HepG2 (cell line): ENCODE measurements around the gene STARD13. TPM values are rescaled to one million over a fixed set of nuclear protein-coding genes. Genes with fewer than 3 reads are reported as not detected.
A peak's percentile ranks its signal among the peaks of the same experiment; 100 is the strongest.

Experiments
- BORCS8-MEF2B ChIP-seq: sonication (generic); formaldehyde crosslinking; IDR thresholded peaks from 2 replicates; pipeline ENCODE4 v1.8.0; 2022; ENCODE audit warnings: mild to moderate bottlenecking, missing genetic modification reagents
- GABPA ChIP-seq, 2 experiments: IDR thresholded peaks; 2 replicates each; pipeline ENCODE4 v1.6.1; 2011 to 2016; ENCODE audit warnings: low read depth in 2 of 2, low read length in 1 of 2, missing biosample characterization in 1 of 2, missing genetic modification characterization in 1 of 2
- HMG20A ChIP-seq: IDR thresholded peaks from 2 replicates; pipeline ENCODE4 v1.6.1; 2016; ENCODE audit warnings: borderline replicate concordance
- POLR2G ChIP-seq: fragments of 200-400 bp; formaldehyde crosslinking; IDR thresholded peaks from 2 replicates; pipeline ENCODE4 v1.6.1; 2018; ENCODE audit warnings: mild to moderate bottlenecking, low read depth, low read length, moderate library complexity
- PRMT3 ChIP-seq: sonication (generic); formaldehyde crosslinking; IDR thresholded peaks from 2 replicates; pipeline ENCODE4 v1.8.1; 2022; ENCODE audit warnings: low read depth, mild to moderate bottlenecking, moderate library complexity, missing genetic modification reagents, borderline replicate concordance
- RAD21 ChIP-seq: fragments of 450-650 bp; formaldehyde crosslinking; IDR thresholded peaks from 2 replicates; pipeline ENCODE4 v1.5.0; 2020; ENCODE audit warnings: mild to moderate bottlenecking
- SALL2 ChIP-seq: sonication (generic); formaldehyde crosslinking; IDR thresholded peaks from 2 replicates; pipeline ENCODE4 v1.8.1; 2023; ENCODE audit warnings: mild to moderate bottlenecking, missing genetic modification reagents, inconsistent platforms
- SNRNP70 ChIP-seq: fragments of 200-400 bp; formaldehyde crosslinking; IDR thresholded peaks from 2 replicates; pipeline ENCODE4 v1.6.1; 2017; ENCODE audit warnings: mild to moderate bottlenecking, low read depth, low read length, moderate library complexity
- SOX13 ChIP-seq, 3 experiments: fragments of 450-650 bp in 1 of 3; sonication (generic) in 1 of 3; formaldehyde crosslinking in 1 of 3; IDR thresholded peaks in 2 of 3; conservative IDR thresholded peaks in 1 of 3; 2 replicates each; pipeline versions ENCODE4 v1.5.0 to v1.6.1; 2016 to 2020; ENCODE audit warnings: antibody characterized with exemption in 1 of 3, mild to moderate bottlenecking in 1 of 3, missing compliant biosample characterization in 1 of 3, missing genetic modification reagents in 1 of 3, moderate library complexity in 1 of 3
- ZBTB39 ChIP-seq: sonication (generic); formaldehyde crosslinking; IDR thresholded peaks from 2 replicates; pipeline ENCODE4 v1.5.0; 2020; ENCODE audit warnings: missing genetic modification reagents
- ZBTB49 ChIP-seq: sonication (generic); formaldehyde crosslinking; IDR thresholded peaks from 2 replicates; pipeline ENCODE4 v1.4.0; 2020; ENCODE audit warnings: missing genetic modification reagents, borderline replicate concordance
- ZNF430 ChIP-seq: sonication (generic); formaldehyde crosslinking; IDR thresholded peaks from 2 replicates; pipeline ENCODE4 v1.9.0; 2021; ENCODE audit warnings: mild to moderate bottlenecking, missing genetic modification reagents
- ZNF609 ChIP-seq: sonication (generic); formaldehyde crosslinking; IDR thresholded peaks from 2 replicates; pipeline ENCODE4 v1.4.0; 2020; ENCODE audit warnings: mild to moderate bottlenecking, missing genetic modification reagents, borderline replicate concordance
- ZNF678 ChIP-seq: sonication (generic); formaldehyde crosslinking; IDR thresholded peaks from 2 replicates; pipeline ENCODE4 v1.4.0; 2020; ENCODE audit warnings: mild to moderate bottlenecking, missing genetic modification reagents
- polyA plus RNA-seq, 8 experiments: library from polyadenylated mRNA; depleted of rRNA in 3 of 8; stranded (reverse) in 7 of 8; unstranded in 1 of 8; fragments of >200 nt; fragmentation: Illumina TruSeq in 4 of 8; extraction: Trizol in 4 of 8; gene quantifications; 2 replicates each; pipeline versions ENCODE4 v1.2.1 to v1.2.3, GENCODE V29; 2011 to 2016; ENCODE audit warnings: low read depth in 4 of 8, missing spikeins in 1 of 8, mixed read lengths in 1 of 8; ENCODE audit not compliant: insufficient read depth in 1 of 8
- total RNA-seq, 5 experiments: library from RNA; depleted of rRNA; stranded (reverse); fragments of >200 nt; fragmentation: Illumina TruSeq; extraction: Trizol; gene quantifications; 2 replicates each; pipeline ENCODE4 v1.2.3, GENCODE V29; 2016; ENCODE audit warnings: low read depth in 1 of 5

Gene STARD13
- total and polyA plus RNA-seq, 2 of the 13 experiments (the other 11 are each of a cell fraction or from before 2014, with no cell fraction given): 12.8 to 14.3 TPM

GRCh38 chr13:33229446-33230177 is 55.9 kb downstream of the STARD13 start (continued):
- TF ChIP-seq GABPA (IDR thresholded peaks at IDR 0.05; ENCODE audit: low read depth, low read length): no peak
- 0 out of 2 replicates have a peak, but pooled peaks have one; percentile 16 for TF ChIP-seq GABPA (CRISPR knock-in tag; IDR thresholded peaks at IDR 0.05; ENCODE audit: low read depth)
- peak; percentile 59 for TF ChIP-seq SALL2 (CRISPR knock-in tag)
- peak; percentile 75 for TF ChIP-seq POLR2G
- TF ChIP-seq BORCS8-MEF2B (CRISPR knock-in tag): no peak
- no peak for TF ChIP-seq PRMT3 (CRISPR knock-in tag)
- TF ChIP-seq ZBTB49 (CRISPR knock-in tag): no peak
- no peak for TF ChIP-seq ZNF678 (CRISPR knock-in tag)
- TF ChIP-seq SOX13 (IDR thresholded peaks at IDR 0.05): peak; percentile 70
- TF ChIP-seq SOX13 (CRISPR knock-in tag; conservative IDR thresholded peaks at IDR 0.05 in 1 of 2, IDR thresholded peaks at IDR 0.05 in 1 of 2): peak in 1 of 2 experiments; percentile 89; a peak in 2 of 4 replicates
- peak; percentile 88 for TF ChIP-seq HMG20A (CRISPR knock-in tag)
- peak; percentile 68 for TF ChIP-seq ZNF609
- TF ChIP-seq ZBTB39: 0 out of 2 replicates have a peak, but pooled peaks have one; percentile 54
- no peak for TF ChIP-seq SNRNP70
- no peak for TF ChIP-seq RAD21
- TF ChIP-seq ZNF430 (CRISPR knock-in tag): no peak
